ENCODE data around the gene NEK4. TPM values are rescaled to one million over a fixed set of nuclear protein-coding genes. Genes with fewer than 3 reads are reported as not detected.

Gene NEK4
- total and polyA plus RNA-seq, 10 of the 15 experiments (the other 5 are each of a cell fraction or from before 2014, with no cell fraction given): 7.0 to 29.1 (median 16.4) TPM

DNA sequence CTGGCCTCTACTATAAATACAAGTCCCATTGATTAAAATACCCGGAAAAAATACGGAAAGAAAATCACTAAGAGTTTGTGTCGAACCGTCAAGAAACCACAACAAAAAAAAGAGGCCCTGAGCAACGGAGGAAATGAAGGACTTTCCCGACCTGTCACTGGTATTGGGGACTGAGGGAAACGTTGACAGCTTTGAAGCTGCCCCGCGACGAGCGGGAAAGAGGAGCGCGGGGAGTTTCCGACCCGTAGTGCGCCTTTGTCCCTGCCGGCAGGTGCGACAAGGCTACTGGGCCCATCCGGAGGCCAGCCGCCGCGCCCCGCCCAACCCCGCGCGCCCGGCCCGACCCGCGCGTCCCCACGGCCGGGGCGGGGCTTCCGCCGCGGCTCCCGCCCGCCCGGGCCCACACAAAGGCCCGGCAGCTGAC lies 85.4 kb downstream of the NEK4 start (continued):
- TF ChIP-seq, protein P1, sequence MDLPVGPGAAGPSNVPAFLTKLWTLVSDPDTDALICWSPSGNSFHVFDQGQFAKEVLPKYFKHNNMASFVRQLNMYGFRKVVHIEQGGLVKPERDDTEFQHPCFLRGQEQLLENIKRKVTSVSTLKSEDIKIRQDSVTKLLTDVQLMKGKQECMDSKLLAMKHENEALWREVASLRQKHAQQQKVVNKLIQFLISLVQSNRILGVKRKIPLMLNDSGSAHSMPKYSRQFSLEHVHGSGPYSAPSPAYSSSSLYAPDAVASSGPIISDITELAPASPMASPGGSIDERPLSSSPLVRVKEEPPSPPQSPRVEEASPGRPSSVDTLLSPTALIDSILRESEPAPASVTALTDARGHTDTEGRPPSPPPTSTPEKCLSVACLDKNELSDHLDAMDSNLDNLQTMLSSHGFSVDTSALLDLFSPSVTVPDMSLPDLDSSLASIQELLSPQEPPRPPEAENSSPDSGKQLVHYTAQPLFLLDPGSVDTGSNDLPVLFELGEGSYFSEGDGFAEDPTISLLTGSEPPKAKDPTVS (IDR thresholded peaks at IDR 0.05; ENCODE audit: low read depth, low read length): no peak
- TF ChIP-seq FOXK2 (IDR thresholded peaks at IDR 0.05) (no peak), E2F8 (IDR thresholded peaks at IDR 0.05; ENCODE audit: low read depth, partially characterized antibody) (peak; percentile 66), ZBED1 (IDR thresholded peaks at IDR 0.05; ENCODE audit: borderline replicate concordance) (peak; percentile 51; the same call in 1 of the 2 replicates), SREBF2 (IDR thresholded peaks at IDR 0.05; ENCODE audit: low read length) (no peak), POLR2AphosphoS2 (IDR thresholded peaks at IDR 0.05; ENCODE audit: low read depth, low read length) (no peak), SUPT20H (IDR thresholded peaks at IDR 0.05; ENCODE audit: borderline replicate concordance, control insufficient read depth, low read depth, low read length) (no peak), NRF1 (conservative IDR thresholded peaks at IDR 0.05; ENCODE audit: low read depth, low read length) (no peak), E2F4 (IDR thresholded peaks at IDR 0.05; ENCODE audit: low read depth, low read length) (0 out of 2 replicates have a peak, but pooled peaks have one; percentile 53), CREM (IDR thresholded peaks at IDR 0.05; ENCODE audit: low read depth) (0 out of 2 replicates have a peak, but pooled peaks have one; percentile 37), FOS (IDR thresholded peaks at IDR 0.05; ENCODE audit: borderline replicate concordance, extremely low read depth, insufficient read length) (no peak), BHLHE40 (IDR thresholded peaks at IDR 0.05; ENCODE audit: borderline replicate concordance in 1 of 2, low read depth in 2 of 2, low read length in 1 of 2) (0 out of 4 replicates have a peak, but pooled peaks of 1 of the 2 experiments have one; percentile 26), IRF4 (IDR thresholded peaks at IDR 0.05; ENCODE audit: low read depth, low read length) (no peak), FOXM1 (IDR thresholded peaks at IDR 0.05; ENCODE audit: low read depth, low read length) (no peak), E4F1 (IDR thresholded peaks at IDR 0.05; ENCODE audit: borderline replicate concordance, partially characterized antibody) (peak; percentile 25), JUNB (IDR thresholded peaks at IDR 0.05) (no peak)
- TF ChIP-seq, protein P2, sequence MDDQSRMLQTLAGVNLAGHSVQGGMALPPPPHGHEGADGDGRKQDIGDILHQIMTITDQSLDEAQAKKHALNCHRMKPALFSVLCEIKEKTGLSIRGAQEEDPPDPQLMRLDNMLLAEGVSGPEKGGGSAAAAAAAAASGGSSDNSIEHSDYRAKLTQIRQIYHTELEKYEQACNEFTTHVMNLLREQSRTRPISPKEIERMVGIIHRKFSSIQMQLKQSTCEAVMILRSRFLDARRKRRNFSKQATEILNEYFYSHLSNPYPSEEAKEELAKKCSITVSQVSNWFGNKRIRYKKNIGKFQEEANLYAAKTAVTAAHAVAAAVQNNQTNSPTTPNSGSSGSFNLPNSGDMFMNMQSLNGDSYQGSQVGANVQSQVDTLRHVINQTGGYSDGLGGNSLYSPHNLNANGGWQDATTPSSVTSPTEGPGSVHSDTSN (IDR thresholded peaks at IDR 0.05; ENCODE audit: insufficient replicate concordance, low read depth, low read length): no peak

All from GM12878 (cell line).